ENCODE results near the gene GPATCH2.

The GPATCH2 gene

DNA sequence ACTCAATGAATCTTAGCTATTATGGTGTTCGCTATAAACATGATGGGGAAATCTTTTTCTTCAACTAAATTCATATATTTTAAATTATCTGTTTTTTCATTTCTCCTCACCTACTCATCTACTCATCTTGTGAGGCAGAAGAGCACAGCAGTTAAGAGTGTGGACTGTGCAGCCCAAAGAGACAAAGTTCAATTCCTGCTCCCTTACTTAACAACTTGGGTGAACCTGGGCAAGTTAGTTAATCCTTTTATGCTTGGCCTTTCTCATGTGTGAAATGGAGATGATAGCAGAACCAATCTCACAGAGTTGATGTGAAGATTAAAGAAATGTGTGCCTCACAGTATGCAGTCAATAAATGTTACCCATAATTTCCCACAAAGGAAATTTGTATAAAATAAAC is 168.2 kb downstream of the GPATCH2 start:
- Histone ChIP-seq H3K27ac (ENCODE audit: low read depth, low read length, poor library complexity, severe bottlenecking) (no peak overlapping the region), H3K4me3 (ENCODE audit: low read depth, low read length, poor library complexity, severe bottlenecking) (no peak overlapping the region), H3K36me3 (ENCODE audit: insufficient read depth, low read length) (no peaks in the 10 kb centered on the region), H3K9me3 (ENCODE audit: low read length) (no peaks in the 10 kb centered on the region), H3K4me1 (ENCODE audit: insufficient read depth, low read length, severe bottlenecking) (no peaks in the 10 kb centered on the region), H4K20me1 (ENCODE audit: insufficient read depth, low read length) (no peaks in the 10 kb centered on the region), H3K4me2 (ENCODE audit: low read length) (no peak overlapping the region), H3F3A (ENCODE audit: insufficient read depth, low read length) (no peaks in the 10 kb centered on the region), H3K9me2 (ENCODE audit: low read depth, low read length) (no peaks in the 10 kb centered on the region), H3K79me2 (ENCODE audit: insufficient read depth, low read length) (no peaks in the 10 kb centered on the region), H3K9ac (ENCODE audit: low read length) (no peak overlapping the region), H3K27me3 (ENCODE audit: insufficient read depth, low read length) (no peaks in the 10 kb centered on the region), H2AFZ (ENCODE audit: low read length) (no peak overlapping the region)
- TF ChIP-seq, protein P1, sequence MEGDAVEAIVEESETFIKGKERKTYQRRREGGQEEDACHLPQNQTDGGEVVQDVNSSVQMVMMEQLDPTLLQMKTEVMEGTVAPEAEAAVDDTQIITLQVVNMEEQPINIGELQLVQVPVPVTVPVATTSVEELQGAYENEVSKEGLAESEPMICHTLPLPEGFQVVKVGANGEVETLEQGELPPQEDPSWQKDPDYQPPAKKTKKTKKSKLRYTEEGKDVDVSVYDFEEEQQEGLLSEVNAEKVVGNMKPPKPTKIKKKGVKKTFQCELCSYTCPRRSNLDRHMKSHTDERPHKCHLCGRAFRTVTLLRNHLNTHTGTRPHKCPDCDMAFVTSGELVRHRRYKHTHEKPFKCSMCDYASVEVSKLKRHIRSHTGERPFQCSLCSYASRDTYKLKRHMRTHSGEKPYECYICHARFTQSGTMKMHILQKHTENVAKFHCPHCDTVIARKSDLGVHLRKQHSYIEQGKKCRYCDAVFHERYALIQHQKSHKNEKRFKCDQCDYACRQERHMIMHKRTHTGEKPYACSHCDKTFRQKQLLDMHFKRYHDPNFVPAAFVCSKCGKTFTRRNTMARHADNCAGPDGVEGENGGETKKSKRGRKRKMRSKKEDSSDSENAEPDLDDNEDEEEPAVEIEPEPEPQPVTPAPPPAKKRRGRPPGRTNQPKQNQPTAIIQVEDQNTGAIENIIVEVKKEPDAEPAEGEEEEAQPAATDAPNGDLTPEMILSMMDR (IDR thresholded peaks at IDR 0.05; ENCODE audit: low read length): no peak
- no peak for TF ChIP-seq EZH2 (IDR thresholded peaks at IDR 0.05; ENCODE audit: borderline replicate concordance, low read length)

DNA sequence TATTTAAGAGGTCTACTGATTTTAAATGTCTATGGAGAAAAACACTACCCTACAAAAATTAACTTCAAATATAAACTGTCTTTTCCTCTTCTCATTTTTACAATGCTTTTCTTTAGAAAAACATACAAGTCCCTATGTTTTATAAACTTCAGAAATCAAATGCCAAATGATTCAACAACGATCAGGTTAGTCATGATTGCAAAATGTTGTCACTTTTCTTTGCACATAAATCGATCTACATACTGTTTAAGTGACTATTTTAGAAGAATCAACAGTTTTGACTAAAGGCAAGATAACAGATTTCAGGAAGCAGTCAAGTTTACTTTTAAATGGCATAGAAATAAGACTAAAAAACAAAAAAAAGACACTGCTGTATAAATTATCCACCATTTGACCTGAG is 168.7 kb downstream of the GPATCH2 start:
- no peaks in the 10 kb centered on the region for H3K4me1 ChIP-seq (ENCODE audit: insufficient read depth, low read length, severe bottlenecking)
- no peaks in the 10 kb centered on the region for H3K9me3 ChIP-seq (ENCODE audit: low read length)
- no peak overlapping the region for H3K4me2 ChIP-seq (ENCODE audit: low read length)
- H3K9ac ChIP-seq (ENCODE audit: low read length): no peak overlapping the region
- H3K4me3 ChIP-seq (ENCODE audit: low read depth, low read length, poor library complexity, severe bottlenecking): no peak overlapping the region
- no peaks in the 10 kb centered on the region for H3K27me3 ChIP-seq (ENCODE audit: insufficient read depth, low read length)
- H3K36me3 ChIP-seq (ENCODE audit: insufficient read depth, low read length): no peaks in the 10 kb centered on the region
- no peaks in the 10 kb centered on the region for H3F3A ChIP-seq (ENCODE audit: insufficient read depth, low read length)
- H3K9me2 ChIP-seq (ENCODE audit: low read depth, low read length): no peaks in the 10 kb centered on the region
- no peaks in the 10 kb centered on the region for H4K20me1 ChIP-seq (ENCODE audit: insufficient read depth, low read length)
- no peak overlapping the region for H3K27ac ChIP-seq (ENCODE audit: low read depth, low read length, poor library complexity, severe bottlenecking)
- H3K79me2 ChIP-seq (ENCODE audit: insufficient read depth, low read length): no peaks in the 10 kb centered on the region
- TF ChIP-seq, protein P1 (IDR thresholded peaks at IDR 0.05; ENCODE audit: low read length): no peak
- TF ChIP-seq EZH2 (IDR thresholded peaks at IDR 0.05; ENCODE audit: borderline replicate concordance, low read length): no peak
- no peak overlapping the region for H2AFZ ChIP-seq (ENCODE audit: low read length)

DNA sequence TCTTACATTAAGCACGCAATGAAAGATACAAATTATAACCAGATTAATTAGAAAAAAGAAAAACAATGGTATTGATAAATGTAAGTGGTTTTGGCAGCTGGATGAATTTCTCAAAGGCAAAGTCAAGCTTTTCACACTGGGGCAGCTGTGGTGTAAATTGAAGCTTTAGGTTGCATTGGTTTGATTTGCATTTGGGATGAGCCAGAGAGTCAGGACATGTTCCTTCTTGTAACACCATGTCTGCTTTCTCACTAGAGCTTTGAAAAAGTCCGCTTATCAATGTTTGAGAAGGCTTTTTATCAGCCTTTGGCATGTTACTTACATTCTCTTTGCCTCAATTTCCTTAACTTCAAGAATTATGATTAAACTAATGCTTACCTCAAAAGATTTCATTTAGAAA is 173.9 kb downstream of the GPATCH2 start:
- Histone ChIP-seq H4K20me1 (ENCODE audit: insufficient read depth, low read length) (no peaks in the 10 kb centered on the region), H3K36me3 (ENCODE audit: insufficient read depth, low read length) (no peaks in the 10 kb centered on the region), H2AFZ (ENCODE audit: low read length) (no peak overlapping the region), H3K9me3 (ENCODE audit: low read length) (no peaks in the 10 kb centered on the region), H3K9me2 (ENCODE audit: low read depth, low read length) (no peaks in the 10 kb centered on the region), H3K79me2 (ENCODE audit: insufficient read depth, low read length) (no peaks in the 10 kb centered on the region), H3K4me3 (ENCODE audit: low read depth, low read length, poor library complexity, severe bottlenecking) (no peak overlapping the region), H3K4me2 (ENCODE audit: low read length) (no peak overlapping the region), H3K9ac (ENCODE audit: low read length) (no peak overlapping the region), H3K27ac (ENCODE audit: low read depth, low read length, poor library complexity, severe bottlenecking) (no peak overlapping the region), H3K4me1 (ENCODE audit: insufficient read depth, low read length, severe bottlenecking) (no peaks in the 10 kb centered on the region), H3K27me3 (ENCODE audit: insufficient read depth, low read length) (no peaks in the 10 kb centered on the region), H3F3A (ENCODE audit: insufficient read depth, low read length) (no peaks in the 10 kb centered on the region)
- no peak for TF ChIP-seq EZH2 (IDR thresholded peaks at IDR 0.05; ENCODE audit: borderline replicate concordance, low read length)
- TF ChIP-seq, protein P1 (IDR thresholded peaks at IDR 0.05; ENCODE audit: low read length): no peak
